IMR-90 (cell line): ENCODE results near the gene TPO. TPM values are rescaled to one million over a fixed set of nuclear protein-coding genes. Genes with fewer than 3 reads are reported as not detected.

Experiments used
- ATAC-seq: fragments of 200-7000 bp; cut with Tn5 transposase; 2 replicates; pipeline ENCODE4 v1.9.1; 2020; ENCODE audit warnings: low read depth, mild to moderate bottlenecking, moderate library complexity
- BruUV-seq: library from RNA; stranded (reverse); fragments of 400-500 nt; replicated peaks from 2 replicates; lab custom pipeline; 2021; lab: Mats Ljungman, UMichigan
- CTCF ChIA-PET: fragments of 300-600 bp; formaldehyde crosslinking; extraction: SDS; loops from one replicate; lab custom pipeline; 2021; ENCODE audit warnings: antibody characterized with exemption; lab: Yijun Ruan, JAX
- POLR2A ChIA-PET: fragments of 300-600 bp; sonication (Branson Sonifier 250); formaldehyde crosslinking; loops from one replicate; lab custom pipeline; 2022; ENCODE audit warnings: antibody characterized with exemption; ENCODE audit not compliant: unreplicated experiment; lab: Charles Lee
- DNase-seq: peaks from one replicate; pipeline ENCODE4 v3.0.0; 2013
- H2AFZ ChIP-seq: replicated peaks from 2 replicates; pipeline ENCODE3; 2013; ENCODE audit warnings: low read length, mild to moderate bottlenecking; ENCODE audit not compliant: poor library complexity
- H2AK5ac ChIP-seq: 2 replicates; pipeline ENCODE4 v1.6.1; 2013; ENCODE audit warnings: low read depth, low read length, inconsistent platforms
- H2AK9ac ChIP-seq: replicated peaks from 2 replicates; pipeline ENCODE3; 2013; ENCODE audit warnings: mild to moderate bottlenecking, low read depth, low read length, moderate library complexity; ENCODE audit not compliant: poor library complexity
- H2BK120ac ChIP-seq: 2 replicates; pipeline ENCODE4 v1.6.1; 2013; ENCODE audit warnings: low read depth, low read length, inconsistent platforms
- H2BK15ac ChIP-seq: 3 replicates; pipeline ENCODE4 v1.6.1; 2013; ENCODE audit warnings: low read depth, low read length, inconsistent platforms
- H2BK20ac ChIP-seq: 2 replicates; pipeline ENCODE4 v1.6.1; 2013; ENCODE audit warnings: low read depth, mild to moderate bottlenecking, inconsistent platforms, low read length, moderate library complexity
- H2BK5ac ChIP-seq: 2 replicates; pipeline ENCODE4 v1.6.1; 2013; ENCODE audit warnings: mild to moderate bottlenecking, low read depth, low read length, inconsistent platforms; ENCODE audit not compliant: poor library complexity, severe bottlenecking
- H3K14ac ChIP-seq: replicated peaks from 2 replicates; pipeline ENCODE4 v1.6.1; 2013; ENCODE audit warnings: low read depth, low read length, inconsistent platforms
- H3K18ac ChIP-seq: 2 replicates; pipeline ENCODE4 v1.6.1; 2013; ENCODE audit warnings: low read depth, low read length, control low read depth
- H3K23ac ChIP-seq: 2 replicates; pipeline ENCODE4 v1.6.1; 2013; ENCODE audit warnings: low read depth, low read length, inconsistent platforms
- H3K27ac ChIP-seq: 2 replicates; pipeline ENCODE4 v1.5.1; 2013; ENCODE audit warnings: mild to moderate bottlenecking, control low read depth, low read length; ENCODE audit not compliant: insufficient read depth
- H3K27me3 ChIP-seq: 2 replicates; pipeline ENCODE4 v1.6.1; 2013; ENCODE audit warnings: low read length; ENCODE audit not compliant: control insufficient read depth, insufficient read depth
- H3K36me3 ChIP-seq: 2 replicates; pipeline ENCODE4 v1.6.1; 2013; ENCODE audit warnings: low read length, mixed read lengths; ENCODE audit not compliant: control insufficient read depth, insufficient read depth
- H3K4ac ChIP-seq: 2 replicates; pipeline ENCODE4 v1.6.1; 2013; ENCODE audit warnings: low read depth, low read length, inconsistent platforms
- H3K4me1 ChIP-seq: 2 replicates; pipeline ENCODE4 v1.6.1; 2013; ENCODE audit warnings: low read length, mixed read lengths; ENCODE audit not compliant: control insufficient read depth, insufficient read depth
- H3K4me2 ChIP-seq: 2 replicates; pipeline ENCODE4 v1.6.1; 2013; ENCODE audit warnings: low read depth, mild to moderate bottlenecking, control low read depth, low read length, moderate library complexity
- H3K4me3 ChIP-seq: 2 replicates; pipeline ENCODE4 v1.5.1; 2013; ENCODE audit warnings: low read depth, mild to moderate bottlenecking, control low read depth, low read length, moderate library complexity; ENCODE audit not compliant: insufficient read depth
- H3K56ac ChIP-seq: 2 replicates; pipeline ENCODE4 v1.6.1; 2013; ENCODE audit warnings: low read length, inconsistent platforms; ENCODE audit not compliant: insufficient read depth; ENCODE audit errors: extremely low read depth
- H3K79me1 ChIP-seq, 2 experiments: 2 replicates each; pipeline ENCODE4 v1.6.1; 2013; ENCODE audit warnings: low read length in 2 of 2, inconsistent platforms in 1 of 2, low read depth in 1 of 2
- H3K9ac ChIP-seq: 2 replicates; pipeline ENCODE4 v1.6.1; 2013; ENCODE audit warnings: low read depth, low read length, control low read depth
- H3K9me1 ChIP-seq: 2 replicates; pipeline ENCODE4 v1.6.1; 2013; ENCODE audit warnings: low read length, inconsistent platforms; ENCODE audit not compliant: insufficient read depth
- H3K9me3 ChIP-seq: 2 replicates; pipeline ENCODE4 v1.6.1; 2013; ENCODE audit warnings: low read length; ENCODE audit not compliant: control insufficient read depth, insufficient read depth
- H4K20me1 ChIP-seq: 2 replicates; pipeline ENCODE4 v1.6.1; 2013; ENCODE audit warnings: low read length, inconsistent platforms; ENCODE audit not compliant: insufficient read depth
- H4K5ac ChIP-seq: 2 replicates; pipeline ENCODE4 v1.6.1; 2013; ENCODE audit warnings: mild to moderate bottlenecking, low read depth, low read length, control low read depth
- H4K8ac ChIP-seq, 2 experiments: 2 replicates each; pipeline ENCODE4 v1.6.1; 2013; ENCODE audit warnings: low read depth in 2 of 2, low read length in 2 of 2, control low read depth in 1 of 2, inconsistent platforms in 1 of 2
- H4K91ac ChIP-seq: 2 replicates; pipeline ENCODE4 v1.6.1; 2013; ENCODE audit warnings: low read depth, low read length, inconsistent platforms; ENCODE audit not compliant: insufficient read depth
- CEBPB ChIP-seq: IDR thresholded peaks from 2 replicates; pipeline ENCODE4 v1.6.1; 2012; ENCODE audit warnings: low read depth, low read length, improper control_type of control experiment
- FOS ChIP-seq: fragments of 150-350 bp; IDR thresholded peaks from 2 replicates; pipeline ENCODE4 v1.6.1; 2016; ENCODE audit warnings: low read depth, low read length
- NFE2L2 ChIP-seq: fragments of 150-350 bp; IDR thresholded peaks from 2 replicates; pipeline ENCODE4 v1.6.1; 2016; ENCODE audit warnings: low read depth, mild to moderate bottlenecking, low read length
- RAD21 ChIP-seq: IDR thresholded peaks from 2 replicates; pipeline ENCODE4 v1.6.1; 2012; ENCODE audit warnings: low read length, improper control_type of control experiment
- RCOR1 ChIP-seq: IDR thresholded peaks from 2 replicates; pipeline ENCODE4 v1.6.1; 2012; ENCODE audit warnings: mild to moderate bottlenecking, low read length, improper control_type of control experiment; ENCODE audit not compliant: insufficient replicate concordance
- RFX5 ChIP-seq: IDR thresholded peaks from 2 replicates; pipeline ENCODE4 v1.8.0; 2012; ENCODE audit warnings: low read depth, mild to moderate bottlenecking, low read length, moderate library complexity
- SMC3 ChIP-seq: fragments of 150-350 bp; IDR thresholded peaks from 2 replicates; pipeline ENCODE4 v1.6.1; 2016; ENCODE audit warnings: low read depth, mild to moderate bottlenecking, antibody characterized with exemption, low read length, moderate library complexity
- WGBS, 2 experiments: methylation state at CpG; one replicate each; pipeline versions ENCODE4 v1.1.5 to v1.1.7; 2013; ENCODE audit warnings: missing lambda C conversion rate in 2 of 2; ENCODE audit not compliant: insufficient read length in 1 of 2; ENCODE audit errors: extremely low coverage in 2 of 2; 5-methylcytosine and 5-hydroxymethylcytosine counted together
- dilution Hi-C: fragments of 300-500 bp; cut with HindIII; formaldehyde crosslinking; loops from one replicate; pipeline ENCODE4 v1.14.3; 2018; ENCODE audit warnings: low sequenced_read_pairs; ENCODE audit not compliant: unreplicated experiment
- in situ Hi-C: fragments of 300-500 bp; cut with MboI; formaldehyde crosslinking; loops from 3 replicates; pipeline ENCODE4 v1.14.3; 2019; ENCODE audit warnings: low sequenced_read_pairs, inconsistent platforms, mixed read lengths
- intact Hi-C: fragments of 100-400 bp; cut with micrococcal nuclease; formaldehyde crosslinking; loops from 2 replicates; pipeline ENCODE4 v1.10.0; 2022
- polyA plus RNA-seq, 3 experiments: library from polyadenylated mRNA; depleted of rRNA; stranded (reverse); fragments of >200 nt; gene quantifications; 2 replicates each; pipeline ENCODE4 v1.2.3, GENCODE V29; 2012; ENCODE audit warnings: low replicate concordance in 1 of 3
- total RNA-seq: library from RNA; depleted of rRNA; stranded (reverse); fragments of >200 nt; gene quantifications from 2 replicates; pipeline ENCODE4 v1.2.3, GENCODE V29; 2012

Gene TPO
- total and polyA plus RNA-seq, 2 of the 4 experiments (the other 2 are of a cell fraction) = not detected

GRCh38 chr2:1487758-1488157 is 74.5 kb downstream of the TPO start:
- no peaks in the 10 kb centered on the region for H3K9me1 ChIP-seq
- BruUV-seq = no TSS peak
- no peak overlapping the region for H3K4me2 ChIP-seq
- no peak overlapping the region for H3K9ac ChIP-seq
- ChIA-PET POLR2A (no interaction called here), CTCF (no interaction called here)
- no peaks in the 10 kb centered on the region for H3K36me3 ChIP-seq
- intact Hi-C loops (no loop called here), dilution Hi-C loops (no loop called here), in situ Hi-C loops (no loop called here)
- H2AFZ ChIP-seq = no peak overlapping the region
- no peak overlapping the region for H2BK5ac ChIP-seq
- H3K23ac ChIP-seq = no peak overlapping the region
- TF ChIP-seq FOS (no peak), CEBPB (no peak), RAD21 (no peak), NFE2L2 (no peak), SMC3 (no peak), RFX5 (no peak), RCOR1 (no peak)
- no peaks in the 10 kb centered on the region for H3K4me1 ChIP-seq
- H4K20me1 ChIP-seq = no peaks in the 10 kb centered on the region
- no peak overlapping the region for H3K56ac ChIP-seq
- H2BK20ac ChIP-seq = no peak overlapping the region
- no peaks in the 10 kb centered on the region; the same call in 1 of the 2 replicates for H3K9me3 ChIP-seq
- no peak overlapping the region for H2AK9ac ChIP-seq
- no peak overlapping the region for H3K27ac ChIP-seq
- H2BK15ac ChIP-seq = no peak overlapping the region
- no peak overlapping the region for H4K8ac ChIP-seq
- H3K14ac ChIP-seq = no peak overlapping the region
- DNase-seq (no peak), ATAC-seq (no peak)
- H3K4ac ChIP-seq = no peak overlapping the region
- no peaks in the 10 kb centered on the region for H3K79me1 ChIP-seq
- H2AK5ac ChIP-seq = no peak overlapping the region
- H3K18ac ChIP-seq = no peak overlapping the region
- H3K27me3 ChIP-seq = no peaks in the 10 kb centered on the region; the same call in 1 of the 2 replicates
- H4K91ac ChIP-seq = no peak overlapping the region
- no peak overlapping the region for H2BK120ac ChIP-seq
- WGBS, 2 experiments = 29% methylated on average over 5 of the region's 9 CpGs; no CpG with 5 or more reads in 1 of the 2 experiments
- no peak overlapping the region for H3K4me3 ChIP-seq
- no peak overlapping the region for H4K5ac ChIP-seq
